ENCODE results near the gene KCNJ5.

The KCNJ5 gene

GRCh38 chr11:128956401-128957201, 65.4 kb downstream of the KCNJ5 start:
- no peak for DNase-seq (ENCODE audit: low read depth in 2 of 2)

DNA sequence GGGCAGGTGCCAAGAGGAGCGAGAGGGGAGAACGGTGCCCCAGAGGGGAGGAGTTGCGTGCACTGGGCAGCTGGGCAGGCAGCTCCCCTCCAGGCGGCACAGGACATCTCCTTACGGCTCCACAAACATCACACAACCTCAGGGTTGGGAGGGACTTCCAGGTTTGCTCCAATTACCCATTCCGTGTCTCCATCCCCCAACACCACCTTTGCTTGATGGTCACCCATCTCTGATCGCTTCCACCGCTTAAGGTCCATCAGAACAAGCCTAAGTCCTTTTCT, 66.0 kb downstream of the KCNJ5 start:
- DNase-seq (ENCODE audit: low read depth in 2 of 2), result no peak

DNA sequence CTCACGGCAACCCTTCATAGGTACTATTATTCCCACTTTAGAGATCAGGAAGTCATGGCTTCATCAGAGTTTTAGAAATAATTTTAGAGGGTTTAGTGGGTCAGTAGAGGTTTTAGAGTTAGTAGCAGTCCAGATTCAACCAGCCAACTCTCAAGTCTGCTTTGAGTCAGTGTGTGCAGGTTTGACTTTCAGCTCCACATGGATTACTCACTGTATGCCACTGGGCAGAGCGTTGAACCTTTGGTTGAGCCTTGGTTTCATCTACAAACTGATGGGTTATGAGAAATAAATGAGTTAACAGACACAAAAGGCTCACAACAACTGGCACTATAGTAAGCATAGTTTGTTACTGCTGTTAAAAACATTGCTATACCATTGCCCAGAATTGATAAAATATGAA, 70.5 kb downstream of the KCNJ5 start:
- no peak for DNase-seq (ENCODE audit: low read depth in 2 of 2)

DNA sequence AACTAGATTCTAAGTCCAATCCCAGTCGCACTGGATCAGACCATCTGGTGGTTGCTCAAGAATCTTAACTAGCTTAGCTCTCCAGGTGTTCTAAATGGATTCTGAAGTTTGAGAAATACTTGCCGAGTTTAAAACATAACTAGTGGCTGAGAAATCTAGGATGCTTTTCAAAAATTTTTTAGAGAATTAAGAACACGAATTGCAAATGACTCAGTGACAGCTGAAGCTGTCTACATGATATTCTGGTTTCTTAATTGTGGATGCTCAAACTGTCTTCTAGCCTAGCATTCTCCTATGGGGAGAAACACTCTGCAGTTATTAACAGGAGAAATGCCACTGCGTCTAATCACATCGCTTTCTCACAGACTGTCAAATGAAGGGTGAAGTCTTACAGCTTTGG, 71.7 kb downstream of the KCNJ5 start:
- DNase-seq (ENCODE audit: low read depth in 2 of 2), result no peak

- no peak for DNase-seq (ENCODE audit: low read depth in 2 of 2)
Observed at GRCh38 chr11:128963744-128964325, 72.7 kb downstream of the KCNJ5 start.

- no peak for DNase-seq (ENCODE audit: low read depth in 2 of 2)
Observed at GRCh38 chr11:128964463-128964930, 73.3 kb downstream of the KCNJ5 start.

- no peak for DNase-seq (ENCODE audit: low read depth in 2 of 2)
Observed at GRCh38 chr11:128965485-128965884, 74.3 kb downstream of the KCNJ5 start.

DNA sequence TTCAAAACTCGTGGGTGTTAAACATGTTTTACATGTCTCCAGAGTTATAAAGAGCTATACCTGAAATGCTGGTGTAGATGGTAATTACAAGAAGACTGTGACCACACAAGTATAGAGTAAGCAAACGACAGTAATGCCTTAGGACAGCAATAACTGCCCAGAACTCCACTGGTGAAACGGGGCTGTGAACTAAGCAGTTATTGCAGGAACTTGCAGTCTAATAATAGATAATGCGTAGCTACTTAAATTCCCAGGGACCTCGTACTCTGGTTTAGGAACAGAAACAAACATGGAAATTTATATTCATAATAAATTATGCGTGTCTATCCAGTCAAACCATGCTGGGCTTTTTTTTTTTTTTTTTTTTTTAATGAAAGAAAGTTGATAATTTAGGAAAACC, 76.4 kb downstream of the KCNJ5 start:
- no peak for DNase-seq (ENCODE audit: low read depth in 2 of 2)

GRCh38 chr11:128968916-128969315, 77.8 kb downstream of the KCNJ5 start:
- DNase-seq (ENCODE audit: low read depth in 2 of 2), result no peak
